NCI-H128 (cell line): Measurements from ENCODE around the gene FAM117B.
"Not testable (repeated sequence)": the region's sequence is repeated elsewhere in the genome, so short reads cannot be mapped to it uniquely, and the experiment has no call there.

Experiments used
- DNase-seq: peaks from one replicate; lab custom pipeline; 2025; ENCODE audit not compliant: unreplicated experiment; lab: John Stamatoyannopoulos, UW

Gene FAM117B

GRCh38 chr2:202757339-202757738, 122.6 kb downstream of the FAM117B start:
- no peak for DNase-seq

DNA sequence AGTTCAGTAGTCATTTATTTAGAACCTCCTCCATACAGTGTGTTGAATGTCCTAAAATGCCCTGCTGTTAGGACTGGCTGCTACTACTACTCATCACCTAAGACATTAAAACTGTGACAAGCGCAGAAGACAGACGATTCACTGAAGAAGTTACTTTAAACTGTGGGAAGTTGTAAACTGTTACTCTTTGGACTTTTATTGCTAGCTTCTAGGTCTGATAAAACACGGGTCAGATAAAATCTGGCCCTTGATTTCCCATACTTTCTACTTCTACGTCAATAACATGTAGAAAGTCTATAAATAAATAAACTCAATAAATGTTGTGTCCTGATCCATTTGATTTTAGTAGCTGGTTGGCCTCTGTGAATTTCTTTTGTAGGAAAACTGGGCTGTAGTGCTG, 123.4 kb downstream of the FAM117B start:
- no peak for DNase-seq

DNA sequence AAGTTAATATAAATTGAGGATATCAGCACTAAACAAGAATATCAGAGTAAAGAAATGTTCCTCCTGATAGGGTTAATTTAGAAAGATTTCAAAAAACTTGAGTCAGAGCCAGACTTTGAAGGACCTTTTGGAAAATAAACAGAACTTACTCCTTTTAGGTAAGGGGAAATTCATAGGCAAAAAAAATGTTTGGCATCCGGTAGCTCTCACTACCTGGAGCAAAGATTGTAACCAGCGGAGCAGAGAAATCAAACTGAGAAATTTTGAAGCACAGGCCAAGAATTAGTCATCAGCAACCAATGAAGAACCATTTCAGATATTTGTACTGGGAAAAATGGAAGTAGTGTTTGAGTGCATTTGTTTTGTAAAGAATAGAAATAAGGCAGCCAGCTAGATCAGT, 123.8 kb downstream of the FAM117B start:
- DNase-seq: no peak

DNA sequence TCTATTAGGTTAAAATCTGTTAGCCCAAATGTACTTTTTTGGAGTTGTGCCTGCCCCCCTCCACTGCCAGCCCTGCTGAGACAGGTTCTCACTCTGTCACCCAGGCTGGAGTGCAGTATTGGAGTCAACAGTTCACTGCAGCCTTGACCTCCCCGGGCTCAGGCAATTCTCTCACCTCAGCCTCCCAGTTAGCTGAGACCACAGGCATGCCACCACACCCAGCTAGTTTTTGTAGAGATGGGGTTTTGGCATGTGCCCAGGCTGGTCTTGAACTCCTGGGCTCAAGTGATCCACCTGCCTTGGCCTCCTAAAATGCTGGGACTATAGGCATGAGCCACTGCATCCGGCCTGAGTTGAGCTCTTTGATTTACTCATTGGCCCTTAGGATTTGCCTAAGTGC, 126.1 kb downstream of the FAM117B start:
- DNase-seq: no peak

DNA sequence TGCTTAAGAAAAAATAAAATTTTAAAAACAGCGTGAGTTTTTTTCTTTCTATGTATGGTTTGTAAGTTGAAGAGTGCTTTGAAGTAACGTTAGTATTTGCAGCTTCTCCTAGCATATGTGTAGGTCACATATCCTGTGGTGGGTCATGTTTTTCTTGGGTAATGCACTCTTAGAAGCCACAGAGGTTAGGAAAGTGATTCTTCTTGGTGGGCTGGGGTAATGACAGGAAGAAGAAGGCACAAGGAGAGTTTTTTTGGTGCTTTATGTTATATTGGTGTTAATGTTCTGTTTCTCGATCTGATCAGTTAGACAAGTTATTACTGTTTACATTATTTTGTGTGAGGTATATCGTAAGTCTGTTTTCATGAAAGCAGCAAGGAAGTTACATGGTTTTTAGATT, 127.8 kb downstream of the FAM117B start:
- DNase-seq: no peak

GRCh38 chr2:202763916-202764315, 129.1 kb downstream of the FAM117B start:
- no peak for DNase-seq

DNA sequence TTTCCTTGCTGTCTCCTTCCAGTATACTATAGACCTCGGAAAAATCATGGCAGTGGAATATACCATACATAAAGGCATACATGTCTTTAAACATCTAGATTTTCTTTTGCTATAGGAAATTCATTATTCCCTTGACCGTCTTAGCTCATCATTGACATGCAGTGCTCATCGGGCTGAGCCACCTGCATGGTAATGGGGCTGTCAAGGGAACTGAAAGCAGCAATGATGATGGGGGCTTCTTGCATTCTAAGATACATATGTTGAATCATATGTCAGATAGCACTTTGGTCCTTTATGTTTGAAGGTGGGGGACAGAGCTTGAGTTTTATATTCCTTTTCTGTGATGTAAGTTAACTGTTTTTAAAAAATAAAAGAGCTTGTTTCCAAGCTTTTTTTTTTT, 130.2 kb downstream of the FAM117B start:
- no peak for DNase-seq

GRCh38 chr2:202765436-202765835, 130.7 kb downstream of the FAM117B start:
- no peak for DNase-seq

DNA sequence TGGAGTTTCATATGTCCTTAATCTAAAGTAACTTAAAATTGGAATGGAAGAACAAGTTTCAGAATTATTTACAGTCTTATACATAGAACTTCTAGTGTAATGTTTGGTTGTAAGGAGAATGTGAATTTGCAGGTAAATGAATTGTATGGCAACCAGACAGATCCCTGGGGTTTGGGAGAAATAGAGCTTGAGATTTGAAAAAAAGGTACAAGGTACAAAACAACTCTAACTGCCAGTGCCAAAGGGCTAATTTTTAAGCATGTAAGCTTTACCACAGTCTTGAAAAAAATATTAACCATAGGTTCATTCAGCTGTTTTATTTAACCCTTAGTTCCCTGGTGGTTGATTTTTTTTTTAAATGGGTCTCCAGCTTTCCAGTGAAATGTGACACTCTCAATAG, 133.5 kb downstream of the FAM117B start:
- DNase-seq: no peak

- no peak for DNase-seq
These were observed 134.4 kb downstream of the FAM117B start for GRCh38 chr2:202769201-202769600.

GRCh38 chr2:202771336-202771735, 136.6 kb downstream of the FAM117B start:
- DNase-seq: no peak

DNA sequence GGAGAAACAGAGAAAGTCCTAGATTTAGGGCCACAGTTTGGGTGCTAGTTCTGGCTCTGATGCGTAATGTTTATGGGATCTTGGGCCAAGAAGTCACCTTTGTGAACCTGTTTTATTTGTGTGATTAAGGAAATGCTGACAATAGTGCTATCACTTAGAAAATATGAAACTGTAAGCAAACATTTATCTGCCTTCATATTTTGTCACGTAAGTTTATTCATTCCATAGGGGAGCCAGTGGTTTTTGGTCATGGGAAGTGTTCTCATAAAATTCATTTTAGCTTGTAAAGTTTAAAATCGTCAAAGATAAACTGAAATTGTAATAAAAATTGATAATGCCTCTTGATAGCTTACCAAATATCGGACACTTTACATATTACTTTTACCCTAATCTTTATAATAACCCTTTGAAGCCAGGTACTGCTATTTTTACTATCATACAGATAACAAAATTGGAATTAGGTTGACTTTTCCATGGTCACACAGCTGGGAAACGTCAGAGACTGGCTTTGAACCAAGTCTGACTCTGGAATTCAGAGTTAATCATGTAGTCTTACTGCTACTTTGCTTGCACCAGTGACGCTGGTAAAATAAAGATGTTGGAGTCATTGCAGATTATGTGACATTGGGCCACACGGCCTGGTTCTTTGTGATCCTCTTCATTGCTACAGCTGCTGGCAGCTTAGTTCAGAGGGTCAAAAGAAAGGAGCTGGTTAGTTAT, 137.1 kb downstream of the FAM117B start:
- DNase-seq: no peak

GRCh38 chr2:202773301-202773973, 138.7 kb downstream of the FAM117B start:
- no peak for DNase-seq

GRCh38 chr2:202774104-202774503, 139.3 kb downstream of the FAM117B start:
- no peak for DNase-seq

DNA sequence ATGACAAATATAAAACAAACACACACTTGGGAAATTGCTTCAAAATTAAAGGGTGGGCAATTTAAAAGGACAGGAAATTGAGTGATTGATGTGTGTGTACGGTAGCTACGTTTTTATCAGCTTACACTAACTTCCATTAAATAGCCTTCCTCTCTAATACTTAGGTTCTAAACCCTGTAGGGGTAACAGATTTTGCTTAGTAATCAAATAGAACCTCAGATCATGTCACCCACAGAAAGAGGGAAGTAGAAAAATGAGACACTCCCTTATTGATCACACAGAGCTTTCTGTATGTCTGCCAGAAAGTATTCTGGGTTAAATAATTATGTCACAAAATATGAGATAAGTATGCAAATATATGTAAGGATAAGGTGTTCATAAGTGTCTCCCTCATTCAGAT, 143.4 kb downstream of the FAM117B start:
- DNase-seq: no peak

GRCh38 chr2:202780514-202781021, 145.8 kb downstream of the FAM117B start:
- no peak for DNase-seq

GRCh38 chr2:202782940-202783558, 148.3 kb downstream of the FAM117B start:
- no peak for DNase-seq

GRCh38 chr2:202786842-202787241, 152.1 kb downstream of the FAM117B start:
- DNase-seq: no peak

GRCh38 chr2:202790676-202791075, 155.9 kb downstream of the FAM117B start:
- no peak for DNase-seq

- no peak for DNase-seq
These were observed 163.2 kb downstream of the FAM117B start for GRCh38 chr2:202797944-202798343.

- DNase-seq: not testable (repeated sequence)
These were observed 171.1 kb downstream of the FAM117B start for GRCh38 chr2:202805911-202806310.
